GM21825 (cell line): ENCODE data around the gene EDIL3.
"Not testable (repeated sequence)": the region's sequence is repeated elsewhere in the genome, so short reads cannot be mapped to it uniquely, and the experiment has no call there.

Experiments
- ATAC-seq: cut with Tn5 transposase; IDR thresholded peaks from one replicate; pipeline ENCODE4 v1.9.1; 2021; ENCODE audit warnings: mild to moderate bottlenecking, moderate library complexity; ENCODE audit not compliant: unreplicated experiment

The EDIL3 gene

DNA sequence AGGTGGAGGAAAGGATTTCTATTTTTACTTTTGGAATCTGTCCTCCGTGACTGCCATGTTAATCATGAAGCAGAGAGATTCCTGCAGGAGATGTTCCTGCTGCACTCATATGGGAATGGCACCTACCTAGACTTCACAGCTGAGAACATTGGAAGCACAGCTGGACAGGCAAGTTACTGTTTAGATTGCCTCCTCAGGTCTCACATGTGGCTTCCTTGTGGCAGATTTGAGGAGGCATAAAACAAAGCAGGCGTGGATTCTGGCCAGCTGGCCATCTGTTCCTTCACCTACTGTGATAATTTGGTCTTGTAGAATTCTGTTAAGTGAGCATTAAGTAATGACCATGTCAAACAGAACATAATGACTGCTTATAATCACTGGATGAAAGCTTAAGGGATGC lies 193.4 kb downstream of the EDIL3 start:
- no peak for ATAC-seq

DNA sequence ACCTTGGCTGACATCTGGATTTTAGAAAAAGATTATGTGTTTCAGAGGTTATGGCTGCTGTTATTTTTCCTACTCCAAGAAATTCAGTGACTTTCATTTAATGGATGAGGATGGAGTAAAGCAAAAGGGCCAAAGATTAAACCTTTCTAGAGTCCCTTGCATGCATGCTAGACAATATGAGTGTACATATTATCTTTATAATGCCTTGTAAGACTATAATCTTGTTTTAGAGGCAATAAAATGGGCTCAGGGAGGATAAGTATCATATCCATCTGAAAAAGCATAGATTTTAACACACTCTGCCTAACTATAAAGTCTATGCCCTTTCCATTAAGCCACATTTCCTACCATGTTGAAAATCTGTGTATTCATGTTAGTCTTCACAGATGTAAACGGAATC lies 199.8 kb downstream of the EDIL3 start:
- ATAC-seq, result no peak

DNA sequence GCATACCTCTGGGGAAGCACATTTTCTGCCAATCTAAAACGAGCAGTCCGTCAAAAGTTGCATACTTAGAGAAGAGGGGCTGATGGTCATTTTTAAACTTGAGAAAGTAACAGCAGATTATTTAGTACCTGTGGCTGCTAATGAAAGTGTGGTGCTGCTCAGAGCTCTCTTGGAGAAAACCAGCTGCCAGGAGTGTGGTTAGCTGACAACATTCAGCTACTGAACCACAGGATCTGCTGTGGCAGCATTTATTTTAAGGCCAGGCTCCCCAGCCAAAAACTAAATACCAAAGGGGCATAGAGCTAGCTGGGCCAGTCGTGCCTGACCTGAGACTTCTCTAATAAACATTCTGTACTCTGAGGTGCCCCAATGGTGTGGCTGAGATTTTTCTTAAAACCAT lies 203.6 kb downstream of the EDIL3 start:
- no peak for ATAC-seq

DNA sequence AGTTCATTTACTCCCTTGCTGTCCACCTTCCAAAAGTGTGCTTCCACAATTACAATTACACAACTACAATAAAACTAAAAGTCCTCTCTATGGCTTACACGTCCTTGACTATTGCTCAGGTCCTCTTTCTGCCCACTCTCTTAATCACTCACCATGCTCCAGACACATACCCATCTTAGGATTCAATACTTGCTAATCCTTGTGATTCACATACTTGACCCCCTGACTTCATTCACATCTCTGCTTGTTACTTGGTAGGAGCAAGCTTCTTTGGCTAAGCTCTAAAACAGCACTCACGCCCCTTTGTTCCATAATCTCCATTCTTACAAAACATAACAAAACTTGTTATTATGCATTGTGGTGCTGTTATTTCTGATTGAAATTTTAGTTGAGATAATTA lies 215.8 kb downstream of the EDIL3 start:
- ATAC-seq, result no peak

DNA sequence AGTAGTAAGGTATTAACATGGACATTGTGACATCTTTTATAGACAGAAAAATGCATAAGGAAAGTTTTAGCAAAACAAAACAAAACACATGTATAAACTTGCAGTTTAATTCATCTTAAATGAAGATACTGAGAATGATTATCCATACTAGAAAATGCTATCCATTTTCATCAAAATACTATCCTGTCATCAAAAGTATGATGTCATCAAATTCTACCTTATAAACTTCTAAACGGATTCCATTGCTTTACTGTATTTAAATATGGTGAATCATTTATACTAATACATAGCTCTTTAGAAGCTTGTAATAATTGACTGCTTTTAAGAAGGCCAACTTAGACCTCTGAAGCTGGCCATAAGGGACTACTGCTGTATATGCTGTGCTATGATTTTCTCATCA lies 221.0 kb downstream of the EDIL3 start:
- no peak for ATAC-seq

DNA sequence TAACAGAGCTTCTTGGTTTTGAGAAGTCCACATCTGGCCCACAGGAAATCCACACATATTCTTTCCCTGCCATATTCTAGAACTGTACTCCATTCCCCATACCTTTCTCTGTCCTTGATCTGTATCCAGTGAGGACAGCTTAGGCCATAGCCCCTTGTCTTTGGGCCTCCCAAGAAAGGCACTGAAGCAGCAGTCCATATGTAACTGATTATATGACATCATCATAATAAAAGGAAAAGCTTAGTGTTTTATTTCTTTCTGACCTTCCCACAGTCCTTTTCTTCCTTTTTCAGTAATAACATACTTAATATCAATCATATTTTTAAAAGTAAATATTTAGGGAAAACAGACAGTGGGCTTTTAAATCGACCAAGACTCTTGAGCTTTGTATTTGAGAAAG lies 222.0 kb downstream of the EDIL3 start:
- ATAC-seq, result no peak

DNA sequence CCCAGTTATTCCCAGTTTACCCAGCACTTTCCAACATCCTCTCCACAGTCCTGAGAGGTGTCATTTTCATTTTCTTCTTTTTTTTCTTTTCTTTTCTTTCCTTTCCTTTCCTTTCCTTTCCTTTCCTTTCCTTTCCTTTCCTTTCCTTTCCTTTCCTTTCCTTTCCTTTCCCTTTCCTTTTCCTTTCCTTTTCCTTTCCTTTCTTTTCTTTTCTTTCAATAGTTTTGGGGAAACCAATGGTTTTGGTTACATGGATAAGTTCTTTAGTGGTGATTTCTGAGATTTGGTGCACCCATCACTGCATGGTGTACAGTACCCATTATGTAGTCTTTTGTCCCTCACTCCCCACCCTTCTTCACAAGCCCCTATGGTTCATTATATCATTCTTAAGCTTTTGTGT lies 224.0 kb downstream of the EDIL3 start:
- not testable (repeated sequence) for ATAC-seq

DNA sequence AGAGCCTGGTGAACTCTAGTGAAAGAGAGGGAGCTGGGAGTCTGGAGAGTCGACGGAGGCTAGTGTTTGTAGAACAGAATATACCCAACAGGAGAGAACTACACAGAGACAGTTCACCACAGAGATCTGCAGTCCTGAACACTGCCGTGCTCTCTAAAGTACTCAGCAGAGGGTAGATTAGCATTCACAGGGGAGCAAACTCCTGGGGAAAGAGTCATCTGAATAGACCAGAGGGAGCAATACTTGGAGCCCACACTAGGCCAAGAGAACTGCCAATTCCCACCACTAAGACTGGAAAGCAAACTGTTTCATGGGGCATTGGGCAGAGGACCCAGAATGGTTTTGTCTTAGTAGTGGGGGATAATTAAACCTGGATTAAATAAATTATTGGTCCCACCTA lies 235.6 kb downstream of the EDIL3 start:
- no peak for ATAC-seq

DNA sequence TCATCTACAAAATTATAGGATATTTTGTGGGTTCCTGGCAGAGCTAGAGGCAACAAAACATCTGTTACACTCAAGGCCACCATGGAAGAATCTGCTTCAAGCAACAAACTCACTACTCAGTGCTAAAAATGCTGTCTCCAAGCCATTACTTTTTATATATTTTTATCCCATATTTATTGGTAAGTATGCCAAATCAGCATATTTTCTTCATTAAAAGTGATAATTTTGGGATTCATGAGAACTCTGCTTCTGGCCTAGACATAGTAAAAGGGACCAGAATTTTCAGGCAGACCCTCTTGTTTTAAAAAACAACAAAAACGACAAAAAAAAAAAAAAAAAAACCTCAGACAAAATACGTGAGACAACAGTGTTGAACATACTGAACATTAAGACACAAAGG lies 236.0 kb downstream of the EDIL3 start:
- ATAC-seq, result no peak

DNA sequence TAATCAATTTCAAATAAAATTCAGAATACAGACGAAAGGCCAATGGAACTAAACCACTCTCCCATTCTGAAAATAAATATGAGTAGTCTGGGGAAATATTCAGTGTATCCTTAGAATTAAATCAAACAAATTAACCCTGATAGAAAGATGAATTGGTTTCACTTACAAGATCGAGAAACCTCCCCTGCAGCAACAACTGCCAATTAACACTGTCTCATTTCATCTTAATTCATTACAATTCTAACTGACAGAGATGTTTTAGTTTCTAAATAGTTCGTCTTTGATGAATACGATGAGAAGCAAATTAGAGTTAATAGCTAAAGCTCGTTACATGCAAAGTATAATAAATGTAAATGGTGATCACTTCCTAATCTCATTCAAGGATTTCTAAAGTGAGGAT lies 247.1 kb downstream of the EDIL3 start:
- ATAC-seq, result no peak

DNA sequence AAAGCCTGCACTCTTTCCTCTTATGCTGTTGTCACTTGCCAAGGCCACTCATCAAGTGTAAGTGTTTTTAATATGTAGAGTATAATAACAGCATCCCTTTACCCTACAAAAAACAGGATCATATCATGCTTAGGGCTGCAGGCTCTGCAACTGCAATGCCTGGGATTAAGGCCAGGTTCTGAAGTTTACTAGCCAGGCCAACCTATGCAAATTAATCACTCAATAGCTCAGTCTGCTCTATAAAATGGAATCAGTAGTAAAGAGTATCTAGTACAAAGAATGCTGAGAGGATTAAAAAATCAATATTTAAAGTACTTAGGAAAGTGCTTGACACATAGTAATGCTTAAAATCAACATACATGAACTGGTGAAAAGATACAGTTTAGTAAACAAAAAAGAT lies 253.3 kb downstream of the EDIL3 start:
- no peak for ATAC-seq

DNA sequence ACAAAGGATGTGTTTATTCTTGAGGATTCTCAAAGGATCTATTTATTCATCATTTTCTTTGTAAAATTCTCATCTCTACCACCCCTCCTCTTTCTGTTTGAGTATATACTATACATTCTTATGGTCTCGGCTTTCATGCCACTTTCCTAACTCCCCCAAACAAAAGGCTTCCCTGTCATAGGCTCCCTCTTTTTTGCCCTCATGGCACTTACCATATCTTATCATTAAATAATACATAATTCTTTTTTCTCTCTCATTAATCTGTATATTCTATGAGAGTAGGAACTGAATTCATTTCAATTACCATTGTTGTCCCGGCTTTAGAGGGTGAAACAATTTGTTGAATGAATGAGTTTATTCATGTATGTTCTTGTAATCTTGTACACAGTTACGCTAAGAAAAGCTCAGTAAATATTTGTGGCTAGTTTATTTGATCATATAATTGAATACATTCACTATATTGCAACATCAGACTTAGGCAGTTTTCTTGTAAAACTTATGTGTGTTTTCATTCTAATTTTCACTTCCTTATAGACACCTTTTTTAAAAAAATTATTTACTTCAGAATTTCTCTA lies 254.6 kb downstream of the EDIL3 start:
- ATAC-seq, result no peak

DNA sequence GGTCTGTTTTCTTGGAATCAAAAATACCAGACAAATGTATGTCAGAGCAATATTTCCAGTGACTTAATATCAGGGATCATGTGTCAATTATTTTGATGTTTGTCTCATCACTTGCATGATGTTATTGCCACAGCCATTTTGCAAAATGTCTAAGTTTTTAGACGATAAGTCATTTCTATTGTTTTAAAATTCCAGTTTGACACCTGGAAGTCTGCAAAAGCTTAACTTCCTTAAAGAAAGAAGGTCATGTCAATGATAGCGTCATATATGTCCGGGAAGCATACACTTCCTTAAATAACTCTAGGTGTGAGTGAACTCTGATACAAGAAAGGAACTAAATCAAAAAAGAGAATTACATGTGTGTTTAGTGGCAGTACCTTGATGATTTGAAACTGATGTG lies 259.5 kb downstream of the EDIL3 start:
- ATAC-seq, result no peak

DNA sequence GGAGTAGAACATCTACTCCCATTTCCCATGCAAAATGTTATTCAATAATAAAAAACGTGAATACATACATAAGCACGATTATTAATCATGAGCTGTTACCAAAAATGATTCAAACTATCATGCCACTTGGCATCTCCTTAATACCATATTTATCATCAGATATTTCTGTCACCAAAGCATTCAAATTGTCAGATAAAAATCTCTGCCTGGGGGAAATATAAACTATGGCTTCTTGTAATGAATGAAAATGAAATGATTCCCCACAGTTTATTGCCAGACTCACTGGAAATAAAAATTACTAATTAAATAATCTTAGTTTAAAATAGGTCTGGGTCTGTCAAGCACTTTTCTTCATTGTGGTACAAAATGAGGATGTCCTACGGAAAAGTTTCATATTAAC lies 265.4 kb downstream of the EDIL3 start:
- ATAC-seq, result no peak

DNA sequence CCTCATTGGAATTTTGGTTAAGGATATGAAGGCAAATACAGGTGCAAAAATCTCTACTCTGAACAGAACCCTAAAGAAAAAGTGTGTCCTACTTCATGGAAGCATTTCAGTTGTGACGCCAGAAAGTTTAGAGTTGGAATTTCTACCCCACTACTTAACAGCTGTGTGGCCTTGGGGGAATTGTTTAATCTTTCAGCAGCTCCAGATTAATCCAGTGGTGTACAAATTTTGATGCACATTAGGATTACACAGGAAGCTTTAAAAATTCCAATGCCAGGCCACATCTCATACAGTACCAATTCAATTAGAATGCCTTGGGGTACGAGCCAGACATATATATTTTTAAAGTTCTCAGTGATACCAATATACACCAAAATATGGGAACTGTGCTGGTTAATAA lies 266.1 kb downstream of the EDIL3 start:
- no peak for ATAC-seq

DNA sequence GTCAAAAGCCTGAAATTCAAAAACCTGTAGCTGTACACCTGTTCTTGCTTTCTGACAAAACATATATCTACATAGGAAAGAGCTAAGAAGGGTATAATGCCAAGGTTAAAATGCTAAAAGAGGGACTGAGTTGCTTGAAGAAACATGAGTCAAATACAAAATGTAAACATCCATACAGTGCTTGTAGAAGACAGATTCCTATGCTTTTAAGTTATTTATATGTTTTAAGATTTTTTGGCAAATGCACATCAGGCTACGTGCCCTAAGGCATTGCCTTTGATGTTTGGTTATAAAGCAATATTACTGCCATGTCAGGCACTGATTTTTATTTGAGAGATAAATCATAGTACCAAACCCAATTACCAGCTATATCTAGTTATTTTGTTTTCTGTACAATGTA lies 269.0 kb downstream of the EDIL3 start:
- ATAC-seq, result no peak

DNA sequence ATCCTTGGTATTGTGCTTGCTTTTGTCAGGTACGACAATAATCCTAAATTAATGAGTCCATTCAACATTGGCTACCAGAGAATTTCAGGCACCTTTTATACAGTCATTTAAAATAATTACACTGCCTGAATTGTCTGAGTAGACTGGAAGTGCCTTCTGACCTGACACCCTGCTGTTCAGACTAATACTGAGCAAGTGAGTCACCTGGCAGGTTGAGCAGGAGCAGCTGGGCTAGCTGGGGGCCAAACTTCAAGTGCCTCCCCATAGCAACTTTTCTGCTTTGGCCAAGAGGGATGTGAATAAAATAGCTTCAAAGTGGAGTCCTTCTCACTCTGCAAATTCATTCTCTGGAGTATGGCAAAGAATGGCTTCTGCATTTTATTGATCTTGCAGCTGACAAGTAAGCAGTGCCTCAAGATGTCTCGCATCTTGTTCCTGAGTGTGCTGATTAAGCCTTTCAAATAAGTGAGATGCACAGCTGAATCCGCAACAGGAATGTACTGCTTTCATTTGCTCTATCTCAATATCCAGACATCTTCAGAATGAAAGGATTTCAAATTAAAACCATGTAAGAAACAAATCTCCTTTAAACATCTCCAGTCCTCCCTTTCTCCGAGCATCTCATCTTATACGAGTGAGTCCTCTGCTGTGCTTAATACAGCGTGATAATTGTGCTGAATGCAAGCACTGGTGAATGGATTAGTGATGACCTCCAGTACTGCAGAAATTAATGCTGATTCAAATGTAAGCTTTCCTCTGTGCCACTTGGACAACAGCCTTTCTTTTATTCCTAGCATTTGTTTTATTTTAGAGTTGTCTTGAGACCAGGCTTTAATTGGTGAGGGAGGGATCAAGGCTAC lies 271.2 kb downstream of the EDIL3 start:
- ATAC-seq, result no peak

DNA sequence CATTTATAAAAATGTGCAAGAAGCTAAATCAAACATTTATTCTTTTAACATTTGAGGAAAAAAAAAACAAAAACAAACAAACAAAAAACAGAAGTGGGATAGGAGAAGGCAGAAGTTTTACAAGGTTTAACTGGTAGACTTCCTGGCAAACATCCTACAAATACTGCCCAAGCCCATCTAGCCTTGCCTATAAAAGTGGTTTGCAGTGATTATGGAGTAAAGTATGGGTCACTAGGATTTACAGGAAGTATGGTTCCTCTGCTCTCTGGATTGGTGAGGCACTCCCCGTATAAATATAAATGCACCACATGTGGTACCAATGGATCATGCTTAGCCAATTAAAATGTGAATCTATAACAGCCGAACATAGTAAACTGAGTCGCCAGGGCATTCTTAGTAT lies 291.9 kb downstream of the EDIL3 start:
- no peak for ATAC-seq

DNA sequence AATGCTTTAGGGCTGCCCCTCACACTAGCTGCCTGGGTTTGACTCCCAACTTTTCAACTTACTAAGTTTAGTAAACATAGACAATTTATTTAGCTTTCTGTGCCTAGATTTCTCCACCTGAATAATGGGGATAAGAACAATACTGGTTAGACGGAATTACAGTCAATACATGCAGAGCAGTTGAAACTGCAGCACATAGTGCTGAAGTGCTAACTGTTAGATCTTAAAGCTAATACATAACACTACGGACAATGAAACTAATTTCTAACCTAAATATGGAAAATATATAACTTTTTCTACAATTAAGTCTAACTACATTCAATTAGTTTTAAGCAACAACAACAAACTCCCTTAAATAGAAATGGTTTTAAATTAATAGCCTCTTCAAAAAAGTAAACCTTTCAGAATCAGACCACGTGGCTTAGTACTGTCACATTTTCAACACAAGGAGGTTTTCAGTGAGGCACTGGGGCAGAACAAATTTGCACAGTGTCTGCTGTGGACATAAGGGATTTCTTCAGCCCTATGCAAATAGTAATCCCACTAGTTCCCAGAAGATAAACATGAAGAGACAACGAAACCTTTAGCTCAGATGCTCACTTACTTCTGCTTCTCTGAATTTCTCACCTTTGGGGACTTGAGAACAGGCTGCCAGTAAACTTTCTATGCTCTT lies 293.4 kb downstream of the EDIL3 start:
- ATAC-seq, result no peak

DNA sequence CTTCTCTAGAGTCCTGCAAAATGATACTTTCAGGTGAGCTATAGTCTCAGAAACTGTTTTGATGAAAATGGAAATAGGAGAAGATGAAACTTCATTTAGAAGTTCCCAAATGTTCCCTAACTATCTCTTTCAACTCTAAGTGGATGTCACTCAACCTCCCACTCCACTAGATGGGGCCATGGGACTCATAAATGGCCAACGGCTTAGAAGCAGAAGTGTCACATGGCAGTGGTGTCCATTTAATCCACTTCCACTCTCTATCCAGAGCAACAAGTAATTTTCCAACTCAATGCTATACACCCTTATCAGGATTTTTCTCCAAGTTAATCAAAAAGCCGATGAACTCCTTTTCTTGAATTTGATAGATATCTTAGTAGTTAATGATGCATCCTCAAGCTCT lies 295.7 kb downstream of the EDIL3 start:
- no peak for ATAC-seq

DNA sequence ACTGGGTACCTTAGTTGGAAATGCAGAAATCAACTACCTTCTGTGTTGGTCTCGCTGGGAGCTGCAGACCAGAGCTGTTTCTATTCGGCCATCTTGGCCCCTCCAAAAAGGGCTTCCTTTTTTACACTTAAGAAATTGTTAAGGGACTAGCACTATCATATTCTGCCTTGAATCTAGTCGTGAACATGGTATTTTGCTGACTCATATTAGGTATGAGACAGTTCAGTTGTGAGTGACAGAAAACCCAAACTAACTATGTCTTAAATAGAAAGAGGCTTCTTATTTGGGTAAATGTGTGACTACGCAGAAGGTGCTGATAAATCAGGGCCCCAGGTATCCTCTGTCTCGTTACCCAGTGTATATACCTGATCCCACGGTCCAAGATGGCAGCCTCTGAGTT lies 298.2 kb downstream of the EDIL3 start:
- no peak for ATAC-seq

DNA sequence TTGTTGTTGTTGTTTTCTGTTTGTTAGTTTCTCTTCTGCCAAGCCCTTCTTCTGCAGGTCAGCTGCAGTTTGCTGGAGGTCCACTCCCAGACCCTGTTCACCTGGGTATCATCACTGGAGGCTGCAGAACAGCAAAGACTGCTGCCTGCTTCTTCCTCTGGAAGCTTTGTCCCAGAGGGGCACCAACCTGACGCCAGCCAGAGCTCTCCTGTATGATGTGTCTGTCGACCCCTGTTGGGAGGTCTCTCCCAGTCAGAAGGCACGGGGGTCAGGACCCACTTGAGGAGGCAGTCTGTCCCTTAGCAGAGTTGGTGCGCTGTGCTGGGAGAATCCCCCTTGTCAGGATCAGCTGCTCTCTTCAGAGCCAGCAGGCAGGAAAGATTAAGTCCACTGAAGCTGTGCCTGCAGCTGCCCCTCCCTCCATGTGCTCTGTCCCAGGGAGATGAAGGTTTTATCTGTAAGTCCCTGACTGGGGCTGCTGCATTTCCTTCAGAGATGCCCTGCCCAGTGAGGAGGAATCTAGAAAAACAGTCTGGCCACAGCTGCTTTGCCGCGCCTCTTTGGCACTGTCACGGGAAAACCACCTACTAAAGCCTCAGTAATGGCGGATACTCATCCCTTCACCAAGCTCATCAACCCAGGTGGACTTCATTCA lies 299.2 kb downstream of the EDIL3 start:
- no peak for ATAC-seq
